NOMO-1 (cell line): ENCODE results near the gene RBM15.
A peak's percentile ranks its signal among the peaks of the same experiment; 100 is the strongest.

Experiments used
- DNase-seq, 2 experiments: peaks; one replicate each; lab custom pipeline; 2025; ENCODE audit not compliant: unreplicated experiment in 2 of 2; lab: John Stamatoyannopoulos, UW

Gene RBM15

GRCh38 chr1:110338886-110339406 lies at the start of gene RBM15:
Gene RBM15, plus strand, starts transcription at chr1:110339377. Its CDS starts 29 bp downstream, at chr1:110339406.
- DNase-seq: peak; percentile 100

GRCh38 chr1:110291241-110292030 lies 47.7 kb upstream of the RBM15 start:
- DNase-seq: peak in 1 of 2 experiments; percentile 3

GRCh38 chr1:110292031-110292741 lies 47.0 kb upstream of the RBM15 start:
- DNase-seq: peak; percentile 78 to 96

GRCh38 chr1:110293601-110294104 lies 45.5 kb upstream of the RBM15 start:
- DNase-seq: peak; percentile 74 to 78

- no peak for DNase-seq
Measured at GRCh38 chr1:110294308-110294707, 44.9 kb upstream of the RBM15 start.

GRCh38 chr1:110298991-110299390 lies 40.2 kb upstream of the RBM15 start:
- DNase-seq: no peak

GRCh38 chr1:110300412-110301085 lies 38.6 kb upstream of the RBM15 start:
- DNase-seq: no peak

- no peak for DNase-seq
Measured at GRCh38 chr1:110302836-110303235, 36.3 kb upstream of the RBM15 start.

GRCh38 chr1:110305900-110306420 lies 33.2 kb upstream of the RBM15 start:
- peak; percentile 26 to 62 for DNase-seq

GRCh38 chr1:110307239-110307974 lies 31.8 kb upstream of the RBM15 start:
- DNase-seq: peak; percentile 69 to 71

GRCh38 chr1:110308247-110308646 lies 30.9 kb upstream of the RBM15 start:
- DNase-seq: no peak

GRCh38 chr1:110309139-110309538 lies 30.0 kb upstream of the RBM15 start:
- no peak for DNase-seq

GRCh38 chr1:110309767-110310166 lies 29.4 kb upstream of the RBM15 start:
- DNase-seq: no peak

- no peak for DNase-seq
Measured at GRCh38 chr1:110310300-110310699, 28.9 kb upstream of the RBM15 start.

GRCh38 chr1:110312188-110313121 lies 26.7 kb upstream of the RBM15 start:
- peak; percentile 64 to 73 for DNase-seq

GRCh38 chr1:110316735-110317134 lies 22.4 kb upstream of the RBM15 start:
- DNase-seq: no peak

GRCh38 chr1:110318046-110318445 lies 21.1 kb upstream of the RBM15 start:
- no peak for DNase-seq

- DNase-seq: peak; percentile 63 to 92
Measured at GRCh38 chr1:110319332-110320167, 19.6 kb upstream of the RBM15 start.
